A549 (cell line): Measurements from ENCODE around the gene NR2F2. TPM values are rescaled to one million over a fixed set of nuclear protein-coding genes. Genes with fewer than 3 reads are reported as not detected.

Experiments
- ATAC-seq, 2 experiments: fragments of 200-7000 bp in 1 of 2; fragments of >200 bp in 1 of 2; cut with Nextera tagmentation in 1 of 2; cut with Tn5 transposase in 1 of 2; 3 replicates each; pipeline versions ENCODE4 v1.8.0 to v1.9.1; 2018 to 2020; ENCODE audit warnings: mild to moderate bottlenecking in 1 of 2, moderate library complexity in 1 of 2
- CTCF ChIA-PET: fragments of 300-600 bp; sonication (Branson Sonifier 250); formaldehyde crosslinking; extraction: SDS; loops from one replicate; lab custom pipeline; 2021; ENCODE audit warnings: antibody characterized with exemption, inconsistent platforms; lab: Yijun Ruan, JAX
- POLR2A ChIA-PET: fragments of 350-600 bp; formaldehyde crosslinking; extraction: SDS; loops from one replicate; lab custom pipeline; 2021; ENCODE audit warnings: antibody characterized with exemption, inconsistent platforms; lab: Yijun Ruan, JAX
- DNase-seq, 2 experiments: peaks; one replicate each; pipeline versions ENCODE4 v3.0.0 to v3.0.0-alpha.2; 2011 to 2016; ENCODE audit warnings: low read depth in 1 of 2, low spot score in 1 of 2
- FAIRE-seq: peaks from 2 replicates; lab custom pipeline; 2011; peaks lifted over from hg19 to GRCh38; lab: Jason Lieb, UNC
- H3K27ac ChIP-seq, 2 experiments: fragments of >200 bp; sonication (Bioruptor Twin); formaldehyde crosslinking; 3 replicates each; pipeline ENCODE4 v1.5.1; 2016 to 2017
- H3K4me1 ChIP-seq: fragments of >200 bp; sonication (Bioruptor Twin); formaldehyde crosslinking; 3 replicates; pipeline ENCODE4 v1.6.1; 2016
- H3K4me2 ChIP-seq: fragments of >200 bp; sonication (Bioruptor Twin); formaldehyde crosslinking; 3 replicates; pipeline ENCODE4 v1.6.1; 2016
- H3K4me3 ChIP-seq: fragments of >200 bp; sonication (Bioruptor Twin); formaldehyde crosslinking; 3 replicates; pipeline ENCODE4 v1.5.1; 2016
- H3K9me3 ChIP-seq: fragments of >200 bp; sonication (Bioruptor Twin); formaldehyde crosslinking; 3 replicates; pipeline ENCODE4 v1.6.1; 2016
- BHLHE40 ChIP-seq: IDR thresholded peaks from 2 replicates; pipeline ENCODE4 v1.6.1; 2012; ENCODE audit warnings: low read depth, low read length, inconsistent platforms
- CBX8 ChIP-seq: fragments of 200-600 bp; sonication (generic); IDR thresholded peaks from 2 replicates; pipeline ENCODE4 v1.6.1; 2016
- CHD2 ChIP-seq: fragments of 150-350 bp; IDR thresholded peaks from 2 replicates; pipeline ENCODE4 v1.6.1; 2014; ENCODE audit warnings: low read length; ENCODE audit not compliant: partially characterized antibody
- EHMT2 ChIP-seq: fragments of 200-600 bp; sonication (generic); IDR thresholded peaks from 2 replicates; pipeline ENCODE4 v1.6.1; 2016; ENCODE audit warnings: antibody characterized with exemption, low read depth, mild to moderate bottlenecking, moderate library complexity
- EP300 ChIP-seq, 2 experiments: fragments of >200 bp; sonication (Bioruptor Twin); formaldehyde crosslinking; IDR thresholded peaks; 2 replicates in 1 of 2; 3 replicates in 1 of 2; pipeline ENCODE4 v1.6.1; 2016 to 2017
- GATA3 ChIP-seq: IDR thresholded peaks from 2 replicates; pipeline ENCODE4 v1.6.1; 2012; ENCODE audit warnings: borderline replicate concordance
- MAZ ChIP-seq: fragments of 150-350 bp; IDR thresholded peaks from 2 replicates; pipeline ENCODE4 v1.6.1; 2014; ENCODE audit warnings: antibody characterized with exemption, low read depth, low read length, borderline replicate concordance
- NFE2L2 ChIP-seq: fragments of 150-350 bp; conservative IDR thresholded peaks from 2 replicates; pipeline ENCODE4 v1.6.1; 2014; ENCODE audit warnings: low read length
- NPAS2 ChIP-seq: fragments of 250-450 bp; sonication (Bioruptor Pico); IDR thresholded peaks from 2 replicates; pipeline ENCODE4 v1.8.0; 2022; ENCODE audit warnings: mild to moderate bottlenecking, moderate library complexity, borderline replicate concordance
- PBX3 ChIP-seq: IDR thresholded peaks from 2 replicates; pipeline ENCODE4 v1.6.1; 2012
- POLR2AphosphoS2 ChIP-seq: conservative IDR thresholded peaks from 2 replicates; pipeline ENCODE4 v1.6.1; 2012; ENCODE audit warnings: low read length, improper control_type of control experiment, inconsistent platforms
- SMC3 ChIP-seq: fragments of >200 bp; sonication (Bioruptor Twin); formaldehyde crosslinking; IDR thresholded peaks from 3 replicates; pipeline ENCODE4 v1.6.1; 2018; ENCODE audit warnings: inconsistent platforms
- TFCP2L1 ChIP-seq: fragments of 250-450 bp; sonication (Bioruptor Pico); IDR thresholded peaks from 2 replicates; pipeline ENCODE4 v1.5.0; 2021; ENCODE audit warnings: mild to moderate bottlenecking
- ZC3H11A ChIP-seq: fragments of 450-650 bp; IDR thresholded peaks from 2 replicates; pipeline ENCODE4 v1.6.1; 2014; ENCODE audit warnings: antibody characterized with exemption, mild to moderate bottlenecking
- ZFP36 ChIP-seq: fragments of 450-650 bp; IDR thresholded peaks from 2 replicates; pipeline ENCODE4 v1.6.1; 2014; ENCODE audit warnings: borderline replicate concordance; ENCODE audit not compliant: partially characterized antibody
- WGBS: methylation state at CpG from one replicate; pipeline ENCODE4 v1.1.6; 2017; ENCODE audit errors: missing lambda C conversion rate; 5-methylcytosine and 5-hydroxymethylcytosine counted together
- polyA plus RNA-seq, 4 experiments: library from polyadenylated mRNA; depleted of rRNA in 3 of 4; stranded (reverse); fragments of >200 nt; fragmentation: RNase III in 1 of 4; extraction: RNeasy Plus Mini Kit Qiagen cat#74134 plus additional on column Dnase treatment in 1 of 4; gene quantifications; 2 replicates in 3 of 4; 3 replicates in 1 of 4; pipeline ENCODE4 v1.2.3, GENCODE V29; 2011 to 2017

The NR2F2 gene
- polyA plus RNA-seq, 2 of the 4 experiments (the other 2 are of a cell fraction), result 11.8 to 15.7 TPM

GRCh38 chr15:96362011-96362754 is 31.7 kb downstream of the NR2F2 start:
- FAIRE-seq (no peak), DNase-seq (no peak), ATAC-seq (no peak)
- Histone ChIP-seq H3K27ac (no peak overlapping the region), H3K4me3 (no peak overlapping the region), H3K4me2 (no peak overlapping the region), H3K4me1 (0 out of 3 replicates have a peak, but pooled peaks cover 3% of the 10 kb centered on the region), H3K9me3 (no peaks in the 10 kb centered on the region)
- WGBS, result 79% methylated on average over 21 of the region's 21 CpGs
- CTCF ChIA-PET, result interaction anchor here (0.6 to 3.2 kb wide), 7 partner anchors 9 to 1536 kb away, joined by 3 to 7 read pairs (median 3); no protein-coding TSS in a partner anchor
- no peak for TF ChIP-seq GATA3
- TF ChIP-seq ZC3H11A, result no peak
- TF ChIP-seq, all 56 proteins: peak for 0
- POLR2A ChIA-PET, result no interaction called here

- DNase-seq (no peak), ATAC-seq (no peak), FAIRE-seq (no peak)
- ChIA-PET CTCF (interaction anchor here (0.8 to 3.2 kb wide), 5 partner anchors 9 to 36 kb away, joined by 3 to 8 read pairs (median 4); no protein-coding TSS in a partner anchor), POLR2A (no interaction called here)
- TF ChIP-seq EP300 (IDR thresholded peaks at IDR 0.05) (no peak), BHLHE40 (no peak), CHD2 (no peak), CBX8 (no peak), NPAS2 (CRISPR knock-in tag) (no peak)
- Histone ChIP-seq H3K4me2 (no peak overlapping the region), H3K4me1 (no peaks in the 10 kb centered on the region), H3K27ac (no peak overlapping the region), H3K4me3 (no peak overlapping the region), H3K9me3 (no peaks in the 10 kb centered on the region)
- 51% methylated on average over 36 of the region's 37 CpGs for WGBS
These were observed 32.5 kb downstream of the NR2F2 start for GRCh38 chr15:96362755-96363651.

GRCh38 chr15:96363707-96364106 is 33.2 kb downstream of the NR2F2 start:
- Histone ChIP-seq H3K9me3 (no peaks in the 10 kb centered on the region), H3K4me1 (no peaks in the 10 kb centered on the region), H3K4me2 (no peak overlapping the region), H3K27ac (no peak overlapping the region), H3K4me3 (no peak overlapping the region)
- POLR2A ChIA-PET, result no interaction called here
- ATAC-seq (no peak), DNase-seq (no peak), FAIRE-seq (no peak)
- TF ChIP-seq TFCP2L1 (CRISPR knock-in tag) (no peak), POLR2AphosphoS2 (no peak), ZFP36 (no peak), NFE2L2 (no peak), EHMT2 (no peak), NPAS2 (CRISPR knock-in tag) (no peak), MAZ (no peak)
- CTCF ChIA-PET, result interaction anchor here (1.2 to 1.7 kb wide), 3 partner anchors 10 to 37 kb away, joined by 3 to 8 read pairs (median 4); no protein-coding TSS in a partner anchor
- 69% methylated on average over 9 of the region's 9 CpGs for WGBS

GRCh38 chr15:96365781-96366525 is 35.5 kb downstream of the NR2F2 start:
- TF ChIP-seq SMC3, result no peak
- no peak for TF ChIP-seq PBX3
- DNase-seq (no peak), ATAC-seq (no peak), FAIRE-seq (no peak)
- POLR2A ChIA-PET, result interaction anchor here (1.2 kb wide), 1 partner anchor 35 kb away, joined by 3 read pairs; the partner anchor contains the start of gene NR2F2
- Histone ChIP-seq H3K4me2 (no peak overlapping the region), H3K4me3 (no peak overlapping the region), H3K27ac (no peak overlapping the region), H3K9me3 (no peaks in the 10 kb centered on the region), H3K4me1 (no peaks in the 10 kb centered on the region)
- CTCF ChIA-PET, result interaction anchor here (8.6 kb wide), 1 partner anchor 10 kb away, joined by 55 read pairs; no protein-coding TSS in a partner anchor
- WGBS, result 58% methylated on average over 42 of the region's 42 CpGs
